Pulmonary artery endothelial cell (primary cell): ENCODE results near the gene LOXL3. TPM values are rescaled to one million over a fixed set of nuclear protein-coding genes. Genes with fewer than 3 reads are reported as not detected.

Source experiments
- DNase-seq: peaks from one replicate; pipeline ENCODE4 v3.0.0-alpha.2; 2011; ENCODE audit warnings: low read depth, low spot score
- total RNA-seq: library from RNA; depleted of rRNA; stranded (reverse); fragments of >200 nt; gene quantifications from 2 replicates; pipeline ENCODE4 v1.2.3, GENCODE V29; 2014

Gene LOXL3
- 1.2 and 1.8 TPM in 2 replicates for total RNA-seq

GRCh38 chr2:74553892-74554819 is at the start of gene LOXL3, which contains the start of gene DOK1:
Gene LOXL3, minus strand, starts transcription at chr2:74553942. Its CDS starts 1,308 bp downstream, at chr2:74552634.
Gene DOK1, plus strand, starts transcription at chr2:74554720. Its CDS starts 35 bp downstream, at chr2:74554755.
- DNase-seq = no peak

- DNase-seq = no peak
Observed at GRCh38 chr2:74602586-74603281, 49.0 kb upstream of the LOXL3 start.

- DNase-seq = no peak
Observed at GRCh38 chr2:74599676-74600075, 45.9 kb upstream of the LOXL3 start.

GRCh38 chr2:74597410-74597809 is 43.7 kb upstream of the LOXL3 start:
- no peak for DNase-seq

- DNase-seq = no peak
Observed at GRCh38 chr2:74596584-74596983, 42.8 kb upstream of the LOXL3 start.

GRCh38 chr2:74593826-74594772 is 40.4 kb upstream of the LOXL3 start:
- no peak for DNase-seq

- no peak for DNase-seq
Observed at GRCh38 chr2:74588664-74589063, 34.9 kb upstream of the LOXL3 start.

- DNase-seq = no peak
Observed at GRCh38 chr2:74587664-74588277, 34.0 kb upstream of the LOXL3 start.

GRCh38 chr2:74585406-74586185 is 31.9 kb upstream of the LOXL3 start:
- no peak for DNase-seq

- no peak for DNase-seq
Observed at GRCh38 chr2:74584088-74584645, 30.4 kb upstream of the LOXL3 start.

GRCh38 chr2:74583504-74583903 is 29.8 kb upstream of the LOXL3 start:
- no peak for DNase-seq

- no peak for DNase-seq
Observed at GRCh38 chr2:74582184-74582583, 28.4 kb upstream of the LOXL3 start.

GRCh38 chr2:74581463-74581862 is 27.7 kb upstream of the LOXL3 start:
- no peak for DNase-seq

GRCh38 chr2:74578408-74578807 is 24.7 kb upstream of the LOXL3 start:
- no peak for DNase-seq

- no peak for DNase-seq
Observed at GRCh38 chr2:74577448-74577847, 23.7 kb upstream of the LOXL3 start.

- DNase-seq = no peak
Observed at GRCh38 chr2:74576863-74577229, 23.1 kb upstream of the LOXL3 start.

- DNase-seq = no peak
Observed at GRCh38 chr2:74576211-74576862, 22.6 kb upstream of the LOXL3 start.

- no peak for DNase-seq
Observed at GRCh38 chr2:74575320-74575719, 21.6 kb upstream of the LOXL3 start.
